SW 1271 (cell line): ENCODE data around the gene ABHD6.
A peak's percentile ranks its signal among the peaks of the same experiment; 100 is the strongest.
"Not testable (repeated sequence)": the region's sequence is repeated elsewhere in the genome, so short reads cannot be mapped to it uniquely, and the experiment has no call there.

Experiments used
- DNase-seq, 2 experiments: peaks; one replicate each; lab custom pipeline; 2025; lab: John Stamatoyannopoulos, UW

The ABHD6 gene

GRCh38 chr3:58243976-58244585 lies 6.5 kb downstream of the ABHD6 start:
- DNase-seq, result no peak

GRCh38 chr3:58246148-58247047 lies 8.8 kb downstream of the ABHD6 start:
- no peak for DNase-seq

- no peak for DNase-seq
Measured at GRCh38 chr3:58249358-58250092, 11.9 kb downstream of the ABHD6 start.

GRCh38 chr3:58250093-58250707 lies 12.6 kb downstream of the ABHD6 start:
- DNase-seq, result no peak

- no peak for DNase-seq
Measured at GRCh38 chr3:58251631-58252035, 14.0 kb downstream of the ABHD6 start.

GRCh38 chr3:58254144-58254543 lies 16.6 kb downstream of the ABHD6 start:
- no peak for DNase-seq

GRCh38 chr3:58256061-58256460 lies 18.5 kb downstream of the ABHD6 start:
- DNase-seq, result no peak

- no peak for DNase-seq
Measured at GRCh38 chr3:58256511-58256910, 18.9 kb downstream of the ABHD6 start.

GRCh38 chr3:58258392-58259055 lies 20.9 kb downstream of the ABHD6 start:
- no peak for DNase-seq

- peak; percentile 10 to 49 for DNase-seq
Measured at GRCh38 chr3:58260261-58260731, 22.7 kb downstream of the ABHD6 start.

- no peak for DNase-seq
Measured at GRCh38 chr3:58260733-58261132, 23.1 kb downstream of the ABHD6 start.

- DNase-seq, result no peak
Measured at GRCh38 chr3:58261954-58262666, 24.5 kb downstream of the ABHD6 start.

GRCh38 chr3:58266577-58266976 lies 29.0 kb downstream of the ABHD6 start:
- no peak for DNase-seq

GRCh38 chr3:58267543-58267942 lies 30.0 kb downstream of the ABHD6 start:
- not testable (repeated sequence) for DNase-seq

- no peak for DNase-seq
Measured at GRCh38 chr3:58269356-58269755, 31.8 kb downstream of the ABHD6 start.

- DNase-seq, result no peak
Measured at GRCh38 chr3:58270485-58270884, 32.9 kb downstream of the ABHD6 start.

GRCh38 chr3:58271901-58272501 lies 34.4 kb downstream of the ABHD6 start:
- peak; percentile 26 to 79 for DNase-seq

- DNase-seq, result no peak
Measured at GRCh38 chr3:58272891-58273290, 35.3 kb downstream of the ABHD6 start.

- not testable (repeated sequence) for DNase-seq
Measured at GRCh38 chr3:58273362-58273761, 35.8 kb downstream of the ABHD6 start.

- no peak for DNase-seq
Measured at GRCh38 chr3:58274027-58274614, 36.5 kb downstream of the ABHD6 start.
